Natural killer cell treated with Interleukin-12 subunit alpha and Interleukin-12 subunit beta and Interleukin-15 and Interleukin-18, amount 100 ng/mL, for 72 hours (primary cell): ENCODE results near the gene SEC14L5. TPM values are rescaled to one million over a fixed set of nuclear protein-coding genes. Genes with fewer than 3 reads are reported as not detected.

Source experiments
- ATAC-seq, 2 donors: fragments of 150-1000 bp; cut with Tn5 transposase in 1 of 2; sonication (Bioruptor Pico), chemical (Tn5 transposase) in 1 of 2; 2 replicates each; pipeline ENCODE4 v1.10.0; 2021
- DNase-seq: peaks from one replicate; pipeline ENCODE4 v3.0.0; 2022; ENCODE audit warnings: low spot score
- H3K27ac Mint-ChIP-seq, 2 donors: 1 replicate in 1 of 2; 2 replicates in 1 of 2; pipeline ENCODE4 v1.8.0; 2022; ENCODE audit warnings: mixed read lengths in 2 of 2, mild to moderate bottlenecking in 1 of 2, moderate library complexity in 1 of 2
- H3K27me3 Mint-ChIP-seq, 2 donors: 1 replicate in 1 of 2; 2 replicates in 1 of 2; pipeline ENCODE4 v1.8.0; 2022; ENCODE audit warnings: mixed read lengths in 2 of 2
- H3K36me3 Mint-ChIP-seq: one replicate; pipeline ENCODE4 v1.8.0; 2022; ENCODE audit warnings: mixed read lengths
- H3K4me1 Mint-ChIP-seq, 2 donors: 1 replicate in 1 of 2; 2 replicates in 1 of 2; pipeline ENCODE4 v1.8.0; 2022; ENCODE audit warnings: low read depth in 2 of 2, mixed read lengths in 2 of 2, mild to moderate bottlenecking in 1 of 2
- H3K4me3 Mint-ChIP-seq: one replicate; pipeline ENCODE4 v1.8.0; 2022; ENCODE audit warnings: mixed read lengths
- H3K9me3 Mint-ChIP-seq: 2 replicates; pipeline ENCODE4 v1.8.0; 2022; ENCODE audit warnings: mixed read lengths
- total RNA-seq, 2 donors: library from RNA; stranded (reverse); gene quantifications; one replicate each; pipeline ENCODE4 v1.2.3, GENCODE V29; 2022

Gene SEC14L5
- total RNA-seq, 2 donors from 2014 or later, result not detected

DNA sequence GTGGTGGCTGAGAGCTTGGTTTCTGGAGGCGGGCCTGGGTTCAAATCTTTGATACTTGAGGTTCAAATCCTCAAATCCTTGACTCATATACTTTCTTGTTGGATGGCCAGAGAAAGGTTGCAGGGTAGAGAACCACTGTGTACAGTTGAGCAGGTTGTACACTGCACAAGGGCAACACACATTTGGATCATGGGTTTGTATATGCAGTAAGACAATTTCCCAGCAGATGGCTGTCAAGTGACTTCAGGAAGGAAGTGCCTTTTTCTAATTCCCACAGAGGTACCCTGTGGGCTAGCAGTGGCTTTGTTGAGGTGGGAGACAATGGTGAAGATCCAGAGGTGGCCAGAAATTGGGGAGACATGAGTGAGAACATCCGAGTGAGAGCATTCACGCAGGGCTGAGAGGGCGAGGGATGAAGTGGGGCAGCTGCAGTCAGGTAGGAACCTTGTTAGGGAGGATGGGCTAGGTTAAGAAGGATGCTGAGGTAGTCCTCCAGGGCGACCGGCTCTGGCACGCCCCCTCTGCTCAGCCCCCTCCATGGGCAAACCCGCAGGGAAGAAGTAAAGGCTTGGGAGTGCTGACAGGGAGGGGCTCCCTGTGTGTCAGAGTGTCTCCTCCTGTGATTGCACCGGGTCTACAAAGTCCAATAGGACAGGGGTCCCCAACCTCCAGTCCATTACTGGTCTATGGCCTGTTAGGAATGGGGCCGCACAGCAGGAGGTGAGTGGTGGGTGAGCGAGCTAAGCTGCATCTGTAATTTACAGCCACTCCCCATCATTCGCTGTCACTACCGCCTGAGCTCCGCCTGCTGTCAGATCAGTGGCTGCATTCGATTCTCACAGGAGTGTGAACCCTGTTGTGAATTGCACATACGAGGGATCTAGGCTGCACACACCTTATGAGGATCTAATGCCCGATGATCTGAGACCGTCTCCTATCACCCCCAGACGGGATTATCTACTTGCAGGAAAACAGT is 104.9 kb downstream of the SEC14L5 start:
- no peak for ATAC-seq
- no peak for DNase-seq
- no peaks in the 10 kb centered on the region for H3K4me1 Mint-ChIP-seq
- no peaks in the 10 kb centered on the region for H3K36me3 Mint-ChIP-seq
- no peak overlapping the region for H3K27ac Mint-ChIP-seq
- H3K9me3 Mint-ChIP-seq, result no peaks in the 10 kb centered on the region
- H3K27me3 Mint-ChIP-seq, result peaks cover 0 to 7% of the 10 kb centered on the region in 2 donors
- no peak overlapping the region for H3K4me3 Mint-ChIP-seq

GRCh38 chr16:5064915-5065314 is 106.8 kb downstream of the SEC14L5 start:
- DNase-seq (no peak), ATAC-seq (no peak)
- H3K27ac Mint-ChIP-seq, result no peak overlapping the region
- no peaks in the 10 kb centered on the region for H3K9me3 Mint-ChIP-seq
- H3K4me1 Mint-ChIP-seq, result no peaks in the 10 kb centered on the region
- H3K4me3 Mint-ChIP-seq, result no peak overlapping the region
- peaks cover 0 to 7% of the 10 kb centered on the region in 2 donors for H3K27me3 Mint-ChIP-seq
- H3K36me3 Mint-ChIP-seq, result no peaks in the 10 kb centered on the region

DNA sequence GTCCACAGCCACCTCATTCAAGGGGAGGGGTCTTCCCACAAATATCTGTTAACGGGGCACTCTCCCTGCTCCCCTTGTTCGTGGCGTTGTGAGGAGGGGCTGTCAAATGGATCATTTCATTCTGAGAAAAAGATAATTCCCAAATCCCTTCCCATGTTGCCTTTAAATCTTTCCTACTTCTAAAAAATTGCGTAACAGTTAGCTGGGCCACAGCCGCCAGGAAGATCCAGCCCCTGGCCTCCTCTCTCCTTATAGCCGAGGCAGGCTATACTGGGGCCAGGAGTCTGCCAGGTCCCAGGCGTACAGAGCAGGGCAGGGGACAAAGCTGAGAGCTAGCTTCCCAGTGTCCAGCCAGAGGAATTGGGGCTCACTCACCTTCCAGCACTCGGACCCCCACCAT is 107.2 kb downstream of the SEC14L5 start:
- no peaks in the 10 kb centered on the region for H3K9me3 Mint-ChIP-seq
- H3K27ac Mint-ChIP-seq, result no peak overlapping the region
- no peaks in the 10 kb centered on the region for H3K36me3 Mint-ChIP-seq
- H3K4me1 Mint-ChIP-seq, result no peaks in the 10 kb centered on the region
- H3K27me3 Mint-ChIP-seq, result peaks cover 0 to 7% of the 10 kb centered on the region in 2 donors
- ATAC-seq (no peak), DNase-seq (no peak)
- H3K4me3 Mint-ChIP-seq, result no peak overlapping the region

GRCh38 chr16:5065813-5066212 is 107.7 kb downstream of the SEC14L5 start, which contains the start of gene C16orf89:
TSS of gene C16orf89 (minus strand) at chr16:5065956. CDS start at chr16:5065908, 48 bp downstream.
- ATAC-seq (no peak), DNase-seq (no peak)
- Mint-ChIP-seq H3K27me3 (peaks cover 0 to 7% of the 10 kb centered on the region in 2 donors), H3K36me3 (no peaks in the 10 kb centered on the region), H3K4me1 (peaks cover 0 to under 1% of the 10 kb centered on the region in 2 donors), H3K4me3 (no peak within 1 kb of the TSS), H3K27ac (no peak within 1 kb of the TSS), H3K9me3 (no peaks in the 10 kb centered on the region)

GRCh38 chr16:5066511-5066910 is 108.4 kb downstream of the SEC14L5 start:
- H3K4me1 Mint-ChIP-seq, result peaks cover 6 to 7% of the 10 kb centered on the region in 2 donors
- H3K4me3 Mint-ChIP-seq, result no peak overlapping the region
- no peak for DNase-seq
- no peaks in the 10 kb centered on the region for H3K9me3 Mint-ChIP-seq
- no peak for ATAC-seq
- H3K36me3 Mint-ChIP-seq, result no peaks in the 10 kb centered on the region
- H3K27ac Mint-ChIP-seq, result no peak overlapping the region
- peaks cover 0 to 7% of the 10 kb centered on the region in 2 donors for H3K27me3 Mint-ChIP-seq

Other genes with a start within 250 kb of the SEC14L5 start
- 10 to 100 TPM; 19.0 to 39.1 TPM for gene ANKS3, start 224.1 kb upstream of the SEC14L5 start, total RNA-seq
- under 1 TPM in 1 of 2 donors, not detected in 1; 0.53 TPM for gene DNAAF8, start 223.8 kb upstream of the SEC14L5 start, total RNA-seq
- gene ZNF500, start 191.2 kb upstream of the SEC14L5 start, total RNA-seq, result 10 to 100 TPM; 12.2 to 20.9 TPM
- gene SEPTIN12, start 170.0 kb upstream of the SEC14L5 start, total RNA-seq, result not detected
- not detected for gene SMIM22, start 163.0 kb upstream of the SEC14L5 start, total RNA-seq
- 1 to 10 TPM; 3.8 to 7.1 TPM for gene ROGDI, start 155.7 kb upstream of the SEC14L5 start, total RNA-seq
- 100 to 1,000 TPM; 126 to 156 TPM for gene GLYR1, start 111.0 kb upstream of the SEC14L5 start, total RNA-seq
- gene UBN1, start 110.8 kb upstream of the SEC14L5 start, total RNA-seq, result 10 to 100 TPM; 43.8 to 55.9 TPM
- gene PPL, start 21.2 kb upstream of the SEC14L5 start, total RNA-seq, result not detected
- gene NAGPA, start 75.6 kb downstream of the SEC14L5 start, total RNA-seq, result 10 to 100 TPM; 10.1 to 17.4 TPM
- gene C16orf89, start 107.6 kb downstream of the SEC14L5 start, total RNA-seq, result not detected
- gene ALG1, start 113.5 kb downstream of the SEC14L5 start, total RNA-seq, result 10 to 100 TPM; 24.3 to 37.3 TPM
- 10 to 100 TPM; 10.6 to 18.8 TPM for gene EEF2KMT, start 139.5 kb downstream of the SEC14L5 start, total RNA-seq